Measurements from ENCODE around the gene DCAF6. TPM values are rescaled to one million over a fixed set of nuclear protein-coding genes. Genes with fewer than 3 reads are reported as not detected.
"Not testable (repeated sequence)": the region's sequence is repeated elsewhere in the genome, so short reads cannot be mapped to it uniquely, and the experiment has no call there.

The DCAF6 gene, protein sequence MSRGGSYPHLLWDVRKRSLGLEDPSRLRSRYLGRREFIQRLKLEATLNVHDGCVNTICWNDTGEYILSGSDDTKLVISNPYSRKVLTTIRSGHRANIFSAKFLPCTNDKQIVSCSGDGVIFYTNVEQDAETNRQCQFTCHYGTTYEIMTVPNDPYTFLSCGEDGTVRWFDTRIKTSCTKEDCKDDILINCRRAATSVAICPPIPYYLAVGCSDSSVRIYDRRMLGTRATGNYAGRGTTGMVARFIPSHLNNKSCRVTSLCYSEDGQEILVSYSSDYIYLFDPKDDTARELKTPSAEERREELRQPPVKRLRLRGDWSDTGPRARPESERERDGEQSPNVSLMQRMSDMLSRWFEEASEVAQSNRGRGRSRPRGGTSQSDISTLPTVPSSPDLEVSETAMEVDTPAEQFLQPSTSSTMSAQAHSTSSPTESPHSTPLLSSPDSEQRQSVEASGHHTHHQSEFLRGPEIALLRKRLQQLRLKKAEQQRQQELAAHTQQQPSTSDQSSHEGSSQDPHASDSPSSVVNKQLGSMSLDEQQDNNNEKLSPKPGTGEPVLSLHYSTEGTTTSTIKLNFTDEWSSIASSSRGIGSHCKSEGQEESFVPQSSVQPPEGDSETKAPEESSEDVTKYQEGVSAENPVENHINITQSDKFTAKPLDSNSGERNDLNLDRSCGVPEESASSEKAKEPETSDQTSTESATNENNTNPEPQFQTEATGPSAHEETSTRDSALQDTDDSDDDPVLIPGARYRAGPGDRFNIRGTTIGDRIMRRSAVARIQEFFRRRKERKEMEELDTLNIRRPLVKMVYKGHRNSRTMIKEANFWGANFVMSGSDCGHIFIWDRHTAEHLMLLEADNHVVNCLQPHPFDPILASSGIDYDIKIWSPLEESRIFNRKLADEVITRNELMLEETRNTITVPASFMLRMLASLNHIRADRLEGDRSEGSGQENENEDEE
- total RNA-seq, result 42.7 and 45.7 TPM in 2 replicates
- long read RNA-seq, transcript DCAF6-203 (20 exons, 3,302 nt), result minor isoform, 9 of 57 reads
- long read RNA-seq, transcript DCAF6-201 (19 exons, 3,186 nt), result major isoform, 12 of 57 reads
- long read RNA-seq, partial matches to known transcripts, result 18 of 57 reads
- long read RNA-seq, other reads (novel, unspliced or antisense), result 17 of 57 reads

DNA sequence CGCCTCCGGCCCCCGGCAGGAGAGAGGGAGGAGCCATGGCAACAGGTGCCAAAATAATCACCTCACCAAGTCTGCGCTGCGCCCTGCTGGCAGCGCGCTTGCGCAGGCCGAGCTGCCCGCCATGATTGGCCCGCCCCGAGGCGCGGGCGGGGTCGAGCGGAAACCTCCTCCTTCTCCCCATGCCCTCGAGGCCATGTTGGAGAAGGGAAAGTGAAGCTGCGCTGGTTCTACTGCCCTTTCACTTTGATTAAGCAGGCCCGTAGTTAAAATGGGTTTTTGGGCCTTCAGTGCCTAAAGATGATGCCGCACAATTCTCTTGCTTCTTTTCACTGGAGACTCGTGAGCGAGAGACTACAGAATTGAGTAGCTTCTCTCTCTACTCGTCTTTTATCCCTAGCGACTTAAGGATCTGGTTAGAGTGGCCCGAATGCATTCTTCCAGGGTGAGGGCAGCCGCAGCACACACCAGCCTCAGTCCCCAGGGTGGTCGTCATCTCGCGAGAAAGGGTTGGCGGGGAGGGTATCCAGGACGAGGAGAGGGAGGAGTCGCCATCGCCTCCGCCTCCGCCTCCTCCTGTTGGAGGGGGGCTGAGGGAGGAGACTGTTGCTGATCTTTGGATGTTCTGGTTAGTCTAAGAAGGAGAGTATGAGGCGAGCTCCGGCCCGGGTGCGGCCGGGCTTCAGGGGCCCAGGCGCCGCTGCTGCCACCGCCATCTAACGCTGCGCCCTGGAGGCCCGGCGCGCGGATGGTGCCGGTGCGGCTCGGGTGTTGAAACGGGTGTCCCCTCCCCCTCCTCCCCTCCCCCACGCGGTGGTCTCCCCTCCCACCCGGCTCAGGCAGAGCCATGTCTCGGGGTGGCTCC is at the start of gene DCAF6:
DCAF6 (plus strand) TSS at position 616 of the 862 bp plus-strand sequence; CDS start at position 845, 229 bp downstream.
- Mint-ChIP-seq H3K4me1 (ENCODE audit: low read depth) (peaks cover 26% of the 10 kb centered on the region), H3K9me3 (ENCODE audit: low read depth) (no peaks in the 10 kb centered on the region), H3K4me3 (ENCODE audit: low read depth) (peak within 1 kb of the TSS; percentile 98), H3K27ac (peak within 1 kb of the TSS; percentile 100), H3K36me3 (ENCODE audit: insufficient read depth) (no peaks in the 10 kb centered on the region), H3K27me3 (no peaks in the 10 kb centered on the region)
- peak; percentile 92 for DNase-seq (ENCODE audit: low spot score, unreplicated experiment)
- TF ChIP-seq, protein P1, sequence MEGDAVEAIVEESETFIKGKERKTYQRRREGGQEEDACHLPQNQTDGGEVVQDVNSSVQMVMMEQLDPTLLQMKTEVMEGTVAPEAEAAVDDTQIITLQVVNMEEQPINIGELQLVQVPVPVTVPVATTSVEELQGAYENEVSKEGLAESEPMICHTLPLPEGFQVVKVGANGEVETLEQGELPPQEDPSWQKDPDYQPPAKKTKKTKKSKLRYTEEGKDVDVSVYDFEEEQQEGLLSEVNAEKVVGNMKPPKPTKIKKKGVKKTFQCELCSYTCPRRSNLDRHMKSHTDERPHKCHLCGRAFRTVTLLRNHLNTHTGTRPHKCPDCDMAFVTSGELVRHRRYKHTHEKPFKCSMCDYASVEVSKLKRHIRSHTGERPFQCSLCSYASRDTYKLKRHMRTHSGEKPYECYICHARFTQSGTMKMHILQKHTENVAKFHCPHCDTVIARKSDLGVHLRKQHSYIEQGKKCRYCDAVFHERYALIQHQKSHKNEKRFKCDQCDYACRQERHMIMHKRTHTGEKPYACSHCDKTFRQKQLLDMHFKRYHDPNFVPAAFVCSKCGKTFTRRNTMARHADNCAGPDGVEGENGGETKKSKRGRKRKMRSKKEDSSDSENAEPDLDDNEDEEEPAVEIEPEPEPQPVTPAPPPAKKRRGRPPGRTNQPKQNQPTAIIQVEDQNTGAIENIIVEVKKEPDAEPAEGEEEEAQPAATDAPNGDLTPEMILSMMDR (IDR thresholded peaks at IDR 0.05; ENCODE audit: unreplicated experiment), result no peak

DNA sequence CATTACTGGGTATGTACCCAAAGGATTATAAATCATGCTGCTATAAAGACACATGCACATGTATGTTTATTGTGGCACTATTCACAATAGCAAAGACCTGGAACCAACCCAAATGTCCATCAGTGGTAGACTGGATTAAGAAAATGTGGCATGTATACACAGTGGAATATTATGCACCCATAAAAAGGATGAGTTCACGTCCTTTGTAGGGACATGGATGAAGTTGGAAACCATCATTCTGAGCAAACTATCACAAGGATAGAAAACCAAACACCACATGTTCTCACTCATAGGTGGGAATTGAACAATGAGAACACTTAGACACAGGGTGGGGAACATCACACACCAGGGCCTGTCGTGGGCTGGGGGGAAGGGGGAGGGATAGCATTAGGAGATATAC is 49.3 kb upstream of the DCAF6 start:
- H3K9me3 Mint-ChIP-seq (ENCODE audit: low read depth), result peaks cover 18% of the 10 kb centered on the region
- not testable (repeated sequence) for H3K36me3 Mint-ChIP-seq (ENCODE audit: insufficient read depth); H3K4me1 Mint-ChIP-seq (ENCODE audit: low read depth); H3K27ac Mint-ChIP-seq; H3K27me3 Mint-ChIP-seq; H3K4me3 Mint-ChIP-seq (ENCODE audit: low read depth); DNase-seq (ENCODE audit: low spot score, unreplicated experiment)

DNA sequence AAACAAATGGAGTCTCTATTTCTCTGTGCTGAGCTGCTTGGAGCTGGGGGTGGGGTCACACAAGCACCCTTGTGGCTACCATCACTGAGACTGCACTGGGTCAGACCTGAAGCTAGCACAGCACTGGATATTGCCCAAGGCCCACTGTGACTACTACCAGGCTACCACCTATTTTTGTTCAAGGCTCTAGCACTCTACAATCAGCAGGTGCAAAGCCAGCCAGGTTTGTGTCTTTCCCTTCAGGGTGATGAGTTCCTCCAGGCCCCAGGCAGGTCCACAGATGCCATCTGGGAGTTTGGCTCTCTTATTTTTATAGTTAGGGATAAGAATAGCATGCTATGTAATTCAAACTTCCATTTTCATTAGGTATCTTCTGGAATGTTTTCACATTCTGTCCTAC is 46.1 kb upstream of the DCAF6 start:
- H3K4me1 Mint-ChIP-seq (ENCODE audit: low read depth), result no peaks in the 10 kb centered on the region
- no peaks in the 10 kb centered on the region for H3K27me3 Mint-ChIP-seq
- DNase-seq (ENCODE audit: low spot score, unreplicated experiment), result no peak
- H3K9me3 Mint-ChIP-seq (ENCODE audit: low read depth), result peaks cover 13% of the 10 kb centered on the region
- no peaks in the 10 kb centered on the region for H3K36me3 Mint-ChIP-seq (ENCODE audit: insufficient read depth)
- TF ChIP-seq, protein P1 (IDR thresholded peaks at IDR 0.05; ENCODE audit: unreplicated experiment), result no peak
- no peak overlapping the region for H3K4me3 Mint-ChIP-seq (ENCODE audit: low read depth)
- no peak overlapping the region for H3K27ac Mint-ChIP-seq

DNA sequence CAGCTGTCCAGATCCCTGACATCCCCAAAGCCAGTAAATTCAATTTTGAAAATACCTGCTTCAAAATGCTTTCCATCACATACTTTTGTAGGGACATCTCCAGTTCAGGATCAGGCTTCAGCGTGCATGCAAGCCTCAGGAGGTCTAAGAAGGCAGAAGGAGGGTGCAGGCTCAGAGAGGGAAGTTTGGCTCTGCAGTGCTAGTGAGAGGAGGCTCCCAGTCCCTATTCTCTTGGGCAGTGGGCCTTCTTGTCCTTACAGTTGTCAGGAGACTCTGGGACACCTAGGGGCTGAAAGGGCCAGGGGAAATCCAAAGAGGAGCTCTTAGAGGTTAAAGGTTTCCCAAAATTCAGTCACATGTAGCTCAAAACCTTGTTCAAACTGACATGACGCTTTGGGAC is 42.7 kb upstream of the DCAF6 start:
- no peaks in the 10 kb centered on the region for H3K36me3 Mint-ChIP-seq (ENCODE audit: insufficient read depth)
- H3K4me1 Mint-ChIP-seq (ENCODE audit: low read depth), result no peaks in the 10 kb centered on the region
- H3K27ac Mint-ChIP-seq, result no peak overlapping the region
- H3K9me3 Mint-ChIP-seq (ENCODE audit: low read depth), result peaks cover 3% of the 10 kb centered on the region
- DNase-seq (ENCODE audit: low spot score, unreplicated experiment), result no peak
- TF ChIP-seq, protein P1 (IDR thresholded peaks at IDR 0.05; ENCODE audit: unreplicated experiment), result no peak
- no peaks in the 10 kb centered on the region for H3K27me3 Mint-ChIP-seq
- H3K4me3 Mint-ChIP-seq (ENCODE audit: low read depth), result no peak overlapping the region

DNA sequence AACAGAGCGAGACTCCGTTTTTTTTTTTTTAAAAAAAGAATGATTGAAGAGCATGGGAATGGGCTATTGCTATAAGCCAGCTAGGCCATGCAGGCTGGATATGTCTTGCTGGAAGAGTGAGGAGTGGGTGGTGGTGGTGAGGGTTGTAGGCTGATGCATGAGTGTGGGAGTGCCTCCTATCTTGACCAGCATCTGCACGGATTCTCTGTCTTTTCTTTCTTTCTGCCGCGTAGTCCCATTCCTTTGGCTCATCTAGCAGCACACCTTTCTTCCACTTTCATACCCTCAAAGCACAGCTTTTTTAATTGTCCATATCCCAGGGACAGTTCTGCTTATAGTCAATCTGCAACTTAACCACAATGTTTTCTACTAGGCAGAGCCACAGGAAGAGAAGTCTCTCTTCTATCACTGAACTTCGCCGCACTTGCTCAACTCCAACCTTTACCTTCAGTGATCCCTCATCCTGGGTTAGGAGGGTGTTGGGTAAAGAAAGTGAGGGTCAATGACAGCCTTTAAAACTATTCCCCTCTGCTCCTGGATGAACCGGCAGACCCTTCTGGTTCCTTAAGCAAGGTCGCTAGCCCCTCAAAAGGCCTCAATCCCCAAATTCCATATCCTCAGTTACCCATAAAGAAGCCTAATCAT is 37.8 kb upstream of the DCAF6 start:
- no peak overlapping the region for H3K27ac Mint-ChIP-seq
- no peak overlapping the region for H3K4me3 Mint-ChIP-seq (ENCODE audit: low read depth)
- H3K4me1 Mint-ChIP-seq (ENCODE audit: low read depth), result peaks cover 3% of the 10 kb centered on the region
- DNase-seq (ENCODE audit: low spot score, unreplicated experiment), result no peak
- H3K9me3 Mint-ChIP-seq (ENCODE audit: low read depth), result no peaks in the 10 kb centered on the region
- no peaks in the 10 kb centered on the region for H3K36me3 Mint-ChIP-seq (ENCODE audit: insufficient read depth)
- TF ChIP-seq, protein P1 (IDR thresholded peaks at IDR 0.05; ENCODE audit: unreplicated experiment), result no peak
- H3K27me3 Mint-ChIP-seq, result no peaks in the 10 kb centered on the region
